K562 (cell line): ENCODE data around the gene DCTN2. TPM values are rescaled to one million over a fixed set of nuclear protein-coding genes. Genes with fewer than 3 reads are reported as not detected.

Source experiments
- FOS ChIP-seq: IDR thresholded peaks from 3 replicates; pipeline ENCODE4 v1.6.1; 2011; ENCODE audit not compliant: insufficient read length; ENCODE audit errors: extremely low read depth
- ILF3 ChIP-seq: fragments of 450-650 bp; IDR thresholded peaks from 2 replicates; pipeline ENCODE4 v1.6.1; 2018; ENCODE audit warnings: antibody characterized with exemption, mild to moderate bottlenecking, moderate library complexity, borderline replicate concordance
- PHB ChIP-seq: fragments of 250-450 bp; sonication (Bioruptor Pico); IDR thresholded peaks from 2 replicates; pipeline ENCODE4 v1.5.0; 2021
- RUNX1 ChIP-seq: sonication (generic); IDR thresholded peaks from 2 replicates; pipeline ENCODE4 v1.6.1; 2016; ENCODE audit warnings: antibody characterized with exemption, low read depth
- SPI1 ChIP-seq: IDR thresholded peaks from 2 replicates; pipeline ENCODE4 v1.6.1; 2011; ENCODE audit warnings: low read depth, low read length, control low read depth, borderline replicate concordance
- TAF9B ChIP-seq: fragments of 450-650 bp; IDR thresholded peaks from 2 replicates; pipeline ENCODE4 v1.6.1; 2018; ENCODE audit warnings: mild to moderate bottlenecking; ENCODE audit not compliant: partially characterized antibody
- ZFP30 ChIP-seq: fragments of 250-450 bp; sonication (Bioruptor Pico); IDR thresholded peaks from 2 replicates; pipeline ENCODE4 v1.8.0; 2022; ENCODE audit warnings: moderate library complexity, mild to moderate bottlenecking, inconsistent platforms, borderline replicate concordance
- ZNF696 ChIP-seq: fragments of 250-450 bp; sonication (Bioruptor Pico); conservative IDR thresholded peaks from 2 replicates; pipeline ENCODE4 v1.4.0; 2020; ENCODE audit warnings: mild to moderate bottlenecking, moderate library complexity
- polyA plus RNA-seq, 8 experiments: library from polyadenylated mRNA; depleted of rRNA in 4 of 8; stranded (reverse) in 5 of 8; unstranded in 3 of 8; fragments of >200 nt; fragmentation: Nextera tagmentation in 2 of 8; fragmentation: Illumina TruSeq in 1 of 8; extraction: Ambion mirVana in 2 of 8; extraction: Trizol in 1 of 8; gene quantifications; 2 replicates each; pipeline versions ENCODE4 v1.2.1 to v1.2.3, GENCODE V29; 2011 to 2014; ENCODE audit warnings: inconsistent platforms in 1 of 8, missing spikeins in 1 of 8
- total RNA-seq, 7 experiments: library from RNA; depleted of rRNA in 6 of 7; stranded (reverse); fragments of >200 nt in 6 of 7; fragmentation: Illumina TruSeq in 2 of 7; extraction: Trizol in 2 of 7; gene quantifications; 2 replicates each; pipeline versions ENCODE4 v1.2.1 to v1.2.3, GENCODE V29; 2011 to 2021; ENCODE audit warnings: low replicate concordance in 1 of 7
- TF ChIP-seq, protein P1 (sequence below): sonication (generic); formaldehyde crosslinking; IDR thresholded peaks from 2 replicates; pipeline ENCODE4 v1.9.0; 2022; ENCODE audit warnings: mild to moderate bottlenecking, missing genetic modification reagents
- TF ChIP-seq, protein P2 (sequence below): fragments of 250-450 bp; sonication (Bioruptor Pico); IDR thresholded peaks from 2 replicates; pipeline ENCODE4 v1.5.0; 2021
- TF ChIP-seq, protein P3 (sequence below): sonication (generic); formaldehyde crosslinking; IDR thresholded peaks from 2 replicates; pipeline ENCODE4 v1.8.0; 2022; ENCODE audit warnings: mild to moderate bottlenecking, missing genetic modification reagents
- TF ChIP-seq, protein P4 (sequence below): fragments of 450-650 bp; formaldehyde crosslinking; conservative IDR thresholded peaks from 2 replicates; pipeline ENCODE4 v1.4.0; 2022; ENCODE audit warnings: mild to moderate bottlenecking, missing genetic modification characterization
- TF ChIP-seq, protein P5 (sequence below), 3 experiments: IDR thresholded peaks in 2 of 3; conservative IDR thresholded peaks in 1 of 3; 2 replicates each; pipeline ENCODE4 v1.5.1; 2011 to 2012; ENCODE audit warnings: low read length in 3 of 3, mild to moderate bottlenecking in 3 of 3, control low read depth in 2 of 3, improper control_type of control experiment in 1 of 3, inconsistent platforms in 1 of 3, low read depth in 1 of 3, mixed read lengths in 1 of 3, moderate library complexity in 1 of 3; ENCODE audit not compliant: insufficient read depth in 2 of 3

Gene DCTN2
- total and polyA plus RNA-seq, 9 of the 15 experiments (the other 6 are each of a cell fraction or from before 2014, with no cell fraction given), result 43.6 to 270 (median 125) TPM

DNA sequence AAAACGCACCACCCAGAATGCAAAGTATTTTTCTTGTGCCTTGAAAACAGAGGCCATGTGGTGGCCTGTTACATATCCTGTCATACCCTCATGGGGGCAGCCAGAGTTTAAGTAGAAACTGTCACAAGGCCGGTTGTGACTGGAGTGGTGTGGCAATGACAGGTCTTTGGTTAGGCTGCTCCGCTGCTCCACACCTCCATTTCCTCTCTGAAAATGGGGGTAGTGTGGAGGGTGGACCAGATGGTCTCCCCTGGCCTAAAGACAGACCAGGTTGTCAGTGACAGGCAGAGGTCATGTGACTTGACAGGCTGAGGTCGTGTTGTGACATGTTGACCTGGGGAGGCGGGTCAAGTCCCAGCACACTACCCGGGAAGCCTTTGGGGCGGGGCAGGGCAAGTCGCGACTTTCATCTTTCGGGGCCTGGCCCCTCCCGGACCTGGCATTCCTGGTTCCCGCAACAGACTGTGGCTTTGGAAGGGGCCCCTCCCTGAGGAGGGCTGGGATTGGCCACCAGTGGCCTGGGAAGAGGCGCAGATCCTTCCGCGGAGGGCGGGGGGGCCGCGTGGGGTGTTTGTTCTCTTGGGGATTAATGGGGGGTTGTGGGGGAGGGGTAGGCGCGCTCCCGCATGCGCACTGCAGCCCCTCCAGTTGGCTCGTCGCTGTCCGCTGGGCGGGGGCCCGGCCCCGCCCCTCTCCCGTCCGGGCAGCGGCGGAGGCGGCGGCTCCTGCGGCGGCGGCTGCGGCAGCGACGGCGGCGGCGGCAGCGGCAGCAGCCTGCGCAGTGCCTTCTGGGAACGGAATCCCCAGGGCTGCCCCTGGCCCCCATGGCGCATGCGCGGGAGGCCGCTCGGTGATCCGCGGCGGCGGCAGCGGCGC, 24.7 kb downstream of the DCTN2 start, which contains the start of gene MBD6 (continued):
- TF ChIP-seq, protein P1, sequence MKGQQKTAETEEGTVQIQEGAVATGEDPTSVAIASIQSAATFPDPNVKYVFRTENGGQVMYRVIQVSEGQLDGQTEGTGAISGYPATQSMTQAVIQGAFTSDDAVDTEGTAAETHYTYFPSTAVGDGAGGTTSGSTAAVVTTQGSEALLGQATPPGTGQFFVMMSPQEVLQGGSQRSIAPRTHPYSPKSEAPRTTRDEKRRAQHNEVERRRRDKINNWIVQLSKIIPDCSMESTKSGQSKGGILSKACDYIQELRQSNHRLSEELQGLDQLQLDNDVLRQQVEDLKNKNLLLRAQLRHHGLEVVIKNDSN (CRISPR knock-in tag), result peak; percentile 95
- TF ChIP-seq SPI1, result peak; percentile 54; the same call in 1 of the 2 replicates
- TF ChIP-seq FOS, result no peak
- TF ChIP-seq ZNF696, result no peak
- no peak for TF ChIP-seq RUNX1
- TF ChIP-seq ZFP30 (CRISPR knock-in tag), result no peak
- peak; percentile 92 for TF ChIP-seq TAF9B
- TF ChIP-seq, protein P2, sequence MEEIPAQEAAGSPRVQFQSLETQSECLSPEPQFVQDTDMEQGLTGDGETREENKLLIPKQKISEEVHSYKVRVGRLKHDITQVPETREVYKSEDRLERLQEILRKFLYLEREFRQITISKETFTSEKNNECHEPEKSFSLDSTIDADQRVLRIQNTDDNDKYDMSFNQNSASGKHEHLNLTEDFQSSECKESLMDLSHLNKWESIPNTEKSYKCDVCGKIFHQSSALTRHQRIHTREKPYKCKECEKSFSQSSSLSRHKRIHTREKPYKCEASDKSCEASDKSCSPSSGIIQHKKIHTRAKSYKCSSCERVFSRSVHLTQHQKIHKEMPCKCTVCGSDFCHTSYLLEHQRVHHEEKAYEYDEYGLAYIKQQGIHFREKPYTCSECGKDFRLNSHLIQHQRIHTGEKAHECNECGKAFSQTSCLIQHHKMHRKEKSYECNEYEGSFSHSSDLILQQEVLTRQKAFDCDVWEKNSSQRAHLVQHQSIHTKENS (CRISPR knock-in tag), result no peak
- no peak for TF ChIP-seq PHB (CRISPR knock-in tag)
- TF ChIP-seq, protein P3, sequence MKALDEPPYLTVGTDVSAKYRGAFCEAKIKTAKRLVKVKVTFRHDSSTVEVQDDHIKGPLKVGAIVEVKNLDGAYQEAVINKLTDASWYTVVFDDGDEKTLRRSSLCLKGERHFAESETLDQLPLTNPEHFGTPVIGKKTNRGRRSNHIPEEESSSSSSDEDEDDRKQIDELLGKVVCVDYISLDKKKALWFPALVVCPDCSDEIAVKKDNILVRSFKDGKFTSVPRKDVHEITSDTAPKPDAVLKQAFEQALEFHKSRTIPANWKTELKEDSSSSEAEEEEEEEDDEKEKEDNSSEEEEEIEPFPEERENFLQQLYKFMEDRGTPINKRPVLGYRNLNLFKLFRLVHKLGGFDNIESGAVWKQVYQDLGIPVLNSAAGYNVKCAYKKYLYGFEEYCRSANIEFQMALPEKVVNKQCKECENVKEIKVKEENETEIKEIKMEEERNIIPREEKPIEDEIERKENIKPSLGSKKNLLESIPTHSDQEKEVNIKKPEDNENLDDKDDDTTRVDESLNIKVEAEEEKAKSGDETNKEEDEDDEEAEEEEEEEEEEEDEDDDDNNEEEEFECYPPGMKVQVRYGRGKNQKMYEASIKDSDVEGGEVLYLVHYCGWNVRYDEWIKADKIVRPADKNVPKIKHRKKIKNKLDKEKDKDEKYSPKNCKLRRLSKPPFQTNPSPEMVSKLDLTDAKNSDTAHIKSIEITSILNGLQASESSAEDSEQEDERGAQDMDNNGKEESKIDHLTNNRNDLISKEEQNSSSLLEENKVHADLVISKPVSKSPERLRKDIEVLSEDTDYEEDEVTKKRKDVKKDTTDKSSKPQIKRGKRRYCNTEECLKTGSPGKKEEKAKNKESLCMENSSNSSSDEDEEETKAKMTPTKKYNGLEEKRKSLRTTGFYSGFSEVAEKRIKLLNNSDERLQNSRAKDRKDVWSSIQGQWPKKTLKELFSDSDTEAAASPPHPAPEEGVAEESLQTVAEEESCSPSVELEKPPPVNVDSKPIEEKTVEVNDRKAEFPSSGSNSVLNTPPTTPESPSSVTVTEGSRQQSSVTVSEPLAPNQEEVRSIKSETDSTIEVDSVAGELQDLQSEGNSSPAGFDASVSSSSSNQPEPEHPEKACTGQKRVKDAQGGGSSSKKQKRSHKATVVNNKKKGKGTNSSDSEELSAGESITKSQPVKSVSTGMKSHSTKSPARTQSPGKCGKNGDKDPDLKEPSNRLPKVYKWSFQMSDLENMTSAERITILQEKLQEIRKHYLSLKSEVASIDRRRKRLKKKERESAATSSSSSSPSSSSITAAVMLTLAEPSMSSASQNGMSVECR (CRISPR knock-in tag), result 0 out of 2 replicates have a peak, but pooled peaks have one; percentile 45
- TF ChIP-seq, protein P4, sequence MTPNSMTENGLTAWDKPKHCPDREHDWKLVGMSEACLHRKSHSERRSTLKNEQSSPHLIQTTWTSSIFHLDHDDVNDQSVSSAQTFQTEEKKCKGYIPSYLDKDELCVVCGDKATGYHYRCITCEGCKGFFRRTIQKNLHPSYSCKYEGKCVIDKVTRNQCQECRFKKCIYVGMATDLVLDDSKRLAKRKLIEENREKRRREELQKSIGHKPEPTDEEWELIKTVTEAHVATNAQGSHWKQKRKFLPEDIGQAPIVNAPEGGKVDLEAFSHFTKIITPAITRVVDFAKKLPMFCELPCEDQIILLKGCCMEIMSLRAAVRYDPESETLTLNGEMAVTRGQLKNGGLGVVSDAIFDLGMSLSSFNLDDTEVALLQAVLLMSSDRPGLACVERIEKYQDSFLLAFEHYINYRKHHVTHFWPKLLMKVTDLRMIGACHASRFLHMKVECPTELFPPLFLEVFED (CRISPR knock-in tag), result peak; percentile 40; the same call in 1 of the 2 replicates
- TF ChIP-seq ILF3, result no peak
- TF ChIP-seq, protein P5, sequence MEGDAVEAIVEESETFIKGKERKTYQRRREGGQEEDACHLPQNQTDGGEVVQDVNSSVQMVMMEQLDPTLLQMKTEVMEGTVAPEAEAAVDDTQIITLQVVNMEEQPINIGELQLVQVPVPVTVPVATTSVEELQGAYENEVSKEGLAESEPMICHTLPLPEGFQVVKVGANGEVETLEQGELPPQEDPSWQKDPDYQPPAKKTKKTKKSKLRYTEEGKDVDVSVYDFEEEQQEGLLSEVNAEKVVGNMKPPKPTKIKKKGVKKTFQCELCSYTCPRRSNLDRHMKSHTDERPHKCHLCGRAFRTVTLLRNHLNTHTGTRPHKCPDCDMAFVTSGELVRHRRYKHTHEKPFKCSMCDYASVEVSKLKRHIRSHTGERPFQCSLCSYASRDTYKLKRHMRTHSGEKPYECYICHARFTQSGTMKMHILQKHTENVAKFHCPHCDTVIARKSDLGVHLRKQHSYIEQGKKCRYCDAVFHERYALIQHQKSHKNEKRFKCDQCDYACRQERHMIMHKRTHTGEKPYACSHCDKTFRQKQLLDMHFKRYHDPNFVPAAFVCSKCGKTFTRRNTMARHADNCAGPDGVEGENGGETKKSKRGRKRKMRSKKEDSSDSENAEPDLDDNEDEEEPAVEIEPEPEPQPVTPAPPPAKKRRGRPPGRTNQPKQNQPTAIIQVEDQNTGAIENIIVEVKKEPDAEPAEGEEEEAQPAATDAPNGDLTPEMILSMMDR (IDR thresholded peaks at IDR 0.05 in 2 of 3, conservative IDR thresholded peaks at IDR 0.05 in 1 of 3; ENCODE audit: insufficient read depth in 2 of 3, low read depth in 1 of 3, low read length in 3 of 3), result peak in 1 of 3 experiments; percentile 26; a peak in 2 of 6 replicates
